HS-27A (cell line): ENCODE measurements around the gene C10orf67.
"Not testable (repeated sequence)": the region's sequence is repeated elsewhere in the genome, so short reads cannot be mapped to it uniquely, and the experiment has no call there.

Experiments
- DNase-seq: peaks from one replicate; pipeline ENCODE4 v3.0.0-alpha.2; 2012; ENCODE audit warnings: low read depth, missing footprints

The C10orf67 gene

DNA sequence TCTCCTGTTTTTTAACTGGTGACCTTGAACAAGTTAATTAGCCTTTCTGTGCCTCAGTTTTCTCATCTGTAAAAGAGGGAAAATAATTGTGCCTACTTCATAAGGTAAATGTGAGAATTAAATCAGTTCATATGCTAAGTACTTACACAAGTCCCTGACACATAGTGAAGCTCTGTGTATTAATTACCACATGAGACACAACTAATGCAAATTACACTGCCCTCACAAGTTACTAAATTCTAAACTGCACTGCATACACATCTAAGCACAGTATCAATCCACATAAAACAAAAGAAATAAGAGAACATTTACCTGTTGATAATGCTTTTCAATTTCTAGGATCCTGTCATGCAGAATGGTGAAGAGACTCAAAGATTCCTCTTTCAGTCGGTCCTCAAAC, 22.5 kb downstream of the C10orf67 start:
- no peak for DNase-seq

- DNase-seq, result no peak
Measured at GRCh38 chr10:23319835-23320234, 24.8 kb downstream of the C10orf67 start.

DNA sequence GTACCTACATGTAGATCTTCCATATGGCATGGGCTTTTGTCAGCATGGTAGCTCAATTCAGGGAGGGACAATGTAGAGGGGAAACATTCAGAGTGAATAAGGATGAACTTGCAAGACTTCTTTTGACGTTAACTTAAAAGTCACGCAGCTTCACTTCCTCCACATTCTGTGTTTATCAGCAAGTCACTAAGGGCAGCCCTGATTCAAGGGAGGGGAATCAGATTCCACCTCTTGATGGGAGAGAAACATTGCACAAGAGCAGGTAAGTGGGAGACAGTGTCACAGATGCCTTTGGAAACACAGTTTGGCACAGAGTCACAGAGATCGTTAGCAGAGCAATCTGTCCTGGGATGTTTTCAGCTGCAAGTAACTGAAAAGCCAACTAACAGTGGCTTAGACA, 26.2 kb downstream of the C10orf67 start:
- DNase-seq, result no peak

- DNase-seq, result no peak
Measured at GRCh38 chr10:23317416-23317815, 27.2 kb downstream of the C10orf67 start.

GRCh38 chr10:23316406-23316805, 28.2 kb downstream of the C10orf67 start:
- DNase-seq, result no peak

DNA sequence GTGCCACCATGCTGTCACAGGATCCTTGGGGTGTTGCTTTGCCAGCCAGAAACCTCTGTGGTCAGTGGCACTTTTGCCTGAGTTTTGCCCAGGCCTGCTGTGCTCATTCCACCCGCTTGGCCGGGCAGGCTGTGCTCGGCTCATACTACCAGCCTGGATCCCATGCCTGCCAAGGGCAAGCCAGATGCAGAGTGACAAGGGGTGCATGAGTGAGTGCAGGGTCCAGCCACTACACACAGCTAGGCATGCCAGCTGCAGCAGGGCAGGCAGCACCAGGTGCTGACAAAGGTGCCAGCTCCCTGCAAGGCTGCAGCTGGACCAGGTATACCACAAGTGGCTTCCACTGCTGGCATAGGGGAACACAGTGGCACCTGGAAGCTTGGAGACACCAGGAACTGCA, 28.6 kb downstream of the C10orf67 start:
- DNase-seq, result no peak

DNA sequence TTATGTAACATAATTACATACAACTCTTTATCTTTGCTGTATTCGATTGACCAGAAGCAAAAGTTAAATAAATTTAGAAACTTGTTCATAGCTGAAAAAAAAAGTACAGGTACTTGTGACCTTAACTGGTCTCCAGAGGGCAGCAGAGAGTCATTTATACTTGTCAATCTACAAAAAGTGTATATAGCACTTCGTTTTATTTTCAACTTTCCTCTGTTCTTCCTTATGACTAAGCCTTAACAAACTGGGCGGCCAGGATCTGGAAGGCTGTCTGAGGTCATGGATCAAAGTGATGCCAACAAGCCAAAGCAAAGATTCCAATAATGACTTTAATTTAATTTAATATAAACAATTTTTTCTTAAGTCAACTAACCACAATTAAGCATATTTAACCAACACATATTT, 29.8 kb downstream of the C10orf67 start:
- no peak for DNase-seq

DNA sequence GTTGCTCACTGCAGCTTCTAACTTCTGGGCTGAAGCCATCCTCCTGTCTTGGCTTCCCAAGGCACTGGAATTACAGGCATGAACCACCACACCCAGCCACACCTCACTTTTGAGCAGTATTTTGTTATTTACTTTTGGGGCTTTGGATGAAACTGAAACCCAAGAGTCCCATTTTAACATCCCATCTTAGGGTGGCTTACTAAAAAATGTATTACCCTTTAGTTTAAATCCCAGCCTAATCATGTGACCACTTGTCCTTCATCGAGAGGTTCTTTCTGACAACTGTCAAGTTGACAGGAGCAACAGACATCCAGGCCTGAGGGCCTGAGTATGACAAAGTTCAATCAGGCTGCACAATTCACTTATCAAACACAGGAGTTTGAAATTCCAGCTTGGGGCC, 33.6 kb downstream of the C10orf67 start:
- DNase-seq, result no peak

DNA sequence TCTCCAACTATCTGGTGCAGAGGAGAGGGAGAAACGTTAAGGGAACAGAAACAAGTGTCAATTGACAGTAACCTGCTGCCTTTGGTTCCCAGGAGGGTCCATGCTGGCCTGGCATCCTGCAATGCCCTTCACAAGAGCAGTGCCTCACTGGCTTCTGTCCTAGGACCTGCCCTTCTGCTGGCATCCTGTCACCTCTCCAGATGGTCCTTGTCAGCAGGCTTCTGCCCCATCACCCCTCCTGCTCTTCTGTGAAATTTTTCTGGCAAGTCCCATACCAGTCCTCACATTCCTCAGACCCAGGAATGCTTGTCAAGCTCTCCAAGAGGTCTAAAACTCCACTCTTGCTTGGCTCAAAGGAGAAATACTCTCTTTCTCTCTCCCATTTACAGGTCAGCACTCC, 34.2 kb downstream of the C10orf67 start:
- no peak for DNase-seq

GRCh38 chr10:23299961-23300360, 44.6 kb downstream of the C10orf67 start:
- not testable (repeated sequence) for DNase-seq

DNA sequence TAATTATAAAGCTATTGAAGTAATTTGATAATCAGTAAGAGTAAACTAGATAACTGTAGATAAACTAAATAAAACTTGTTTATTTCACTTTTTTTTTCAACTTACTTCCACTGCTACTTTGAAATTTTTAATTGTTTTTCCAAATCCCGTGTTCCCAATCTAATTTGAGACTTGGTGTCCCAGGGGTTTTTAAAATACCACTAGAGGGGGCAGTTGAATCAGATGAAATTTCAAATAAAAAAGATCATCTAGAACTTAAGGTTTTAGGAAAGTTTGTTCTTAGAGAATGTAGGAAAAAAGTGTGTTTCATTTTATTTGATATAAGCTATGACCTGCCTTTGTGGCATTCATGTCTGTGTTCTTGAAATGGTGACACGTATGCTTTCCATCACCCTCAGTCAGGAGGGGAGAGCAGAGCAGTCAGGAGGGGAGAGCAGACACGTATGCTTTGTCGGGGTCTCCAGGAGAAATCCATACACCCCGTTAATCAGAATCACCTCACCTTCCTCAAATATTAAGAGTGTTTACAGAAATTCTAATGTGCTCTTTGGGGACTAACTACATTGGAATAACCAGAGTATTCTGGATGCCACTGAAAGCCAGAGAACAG, 49.9 kb downstream of the C10orf67 start:
- no peak for DNase-seq

- DNase-seq, result no peak
Measured at GRCh38 chr10:23293973-23294590, 50.5 kb downstream of the C10orf67 start.

GRCh38 chr10:23293145-23293724, 51.4 kb downstream of the C10orf67 start:
- no peak for DNase-seq

- DNase-seq, result no peak
Measured at GRCh38 chr10:23291551-23292334, 52.9 kb downstream of the C10orf67 start.

GRCh38 chr10:23284674-23285335, 59.8 kb downstream of the C10orf67 start:
- DNase-seq, result no peak

DNA sequence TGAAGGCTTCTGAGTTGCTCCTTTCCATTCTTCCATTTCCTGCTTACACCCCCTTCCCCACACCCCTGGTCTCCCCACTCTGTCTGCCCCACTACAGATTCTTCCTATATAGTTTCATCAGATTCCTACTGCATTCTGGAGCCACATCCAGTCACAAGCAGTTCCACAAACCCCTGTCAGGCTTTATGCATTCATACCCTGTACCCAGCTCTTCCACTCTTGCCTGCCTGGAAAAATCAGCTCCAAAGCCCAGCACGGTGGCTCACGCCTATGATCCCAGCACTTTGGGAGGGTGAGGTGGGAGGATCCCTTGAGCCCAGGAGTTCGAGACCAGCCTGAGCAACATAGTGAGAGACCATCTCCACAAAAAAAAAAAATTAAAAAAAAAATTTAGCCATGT, 60.4 kb downstream of the C10orf67 start:
- no peak for DNase-seq

DNA sequence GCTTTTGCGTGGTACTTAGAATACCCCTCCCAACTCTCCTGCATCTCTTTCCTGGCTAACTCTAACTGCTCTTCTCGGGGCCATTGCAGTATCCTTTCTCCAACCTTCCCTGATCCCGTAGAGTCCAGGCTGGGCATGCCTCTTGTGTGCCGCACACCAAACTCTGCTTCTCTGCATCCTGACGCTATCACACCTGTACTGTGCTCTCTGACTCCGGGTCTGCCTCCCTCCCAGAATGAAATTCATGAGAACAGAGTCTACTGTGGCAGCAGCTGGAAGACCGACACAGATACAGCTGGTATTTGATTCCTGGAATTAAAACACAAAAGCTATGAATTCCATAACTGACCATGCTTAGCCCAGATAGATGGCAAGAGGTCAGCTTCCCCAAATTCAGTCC, 60.9 kb downstream of the C10orf67 start:
- DNase-seq, result no peak

DNA sequence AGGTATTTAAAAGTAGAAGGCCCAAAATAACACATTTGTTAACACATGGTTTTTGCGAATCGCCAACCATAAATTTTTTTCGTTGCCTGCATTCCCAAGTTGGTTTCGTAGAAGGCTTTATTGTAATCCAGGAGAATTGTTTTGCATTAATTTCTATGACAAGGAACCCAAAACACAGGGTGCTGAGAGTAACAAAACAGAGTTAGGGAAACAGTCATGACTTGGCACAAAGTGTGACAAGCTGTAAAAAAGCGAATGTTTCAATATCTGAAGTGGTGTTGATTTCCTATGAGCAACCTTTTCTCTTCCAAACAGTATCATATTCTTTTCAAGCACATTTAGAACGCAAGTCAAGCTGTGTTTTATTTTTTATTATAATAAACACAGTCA, 63.6 kb downstream of the C10orf67 start:
- DNase-seq, result no peak

DNA sequence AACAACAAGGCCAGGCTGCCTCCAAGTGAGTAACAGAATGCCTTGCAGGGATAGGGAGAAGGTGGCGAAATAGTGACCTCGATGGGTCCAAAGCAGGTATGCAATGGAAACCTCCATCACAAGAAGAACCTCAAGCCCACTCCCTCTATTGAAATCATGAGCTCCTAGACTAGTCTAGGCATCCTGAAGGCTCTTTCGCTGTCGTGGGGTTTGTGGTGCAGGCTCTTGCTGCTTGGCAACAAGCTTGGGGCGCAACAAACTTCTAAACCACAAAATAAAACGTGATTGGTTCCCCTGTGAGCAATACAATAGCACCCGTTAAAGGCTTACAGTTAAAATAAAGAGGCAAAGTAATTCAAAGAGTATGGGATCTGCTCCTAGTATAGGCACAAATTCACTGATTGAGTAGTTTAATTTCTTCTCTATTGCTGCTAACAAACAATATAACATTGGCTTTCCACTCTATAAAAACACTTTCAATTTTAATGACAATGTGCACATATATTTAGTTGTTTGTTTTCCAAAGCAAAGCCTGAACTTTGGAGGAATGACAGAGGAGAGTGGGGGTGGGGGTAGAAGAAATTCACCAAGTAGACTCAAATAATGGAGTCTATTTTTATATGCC, 64.1 kb downstream of the C10orf67 start:
- no peak for DNase-seq

DNA sequence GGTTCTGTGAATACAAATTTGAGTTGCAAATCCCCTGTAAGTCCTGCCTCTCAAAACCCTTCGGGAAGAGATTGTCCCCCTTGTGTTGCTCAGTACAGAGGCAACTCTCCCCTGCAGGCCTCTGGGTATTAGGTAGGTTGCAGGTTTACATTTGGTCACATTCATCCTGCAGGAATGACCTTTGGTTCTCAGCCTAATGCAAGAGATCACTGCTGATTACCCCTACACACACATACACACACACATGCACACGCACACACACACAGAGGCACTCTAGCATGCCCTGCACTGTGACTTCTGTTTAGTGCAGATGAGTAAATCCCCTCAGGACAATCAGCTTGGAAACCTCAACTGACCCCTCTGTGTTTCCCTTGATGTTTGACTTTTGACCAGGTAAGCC, 69.2 kb downstream of the C10orf67 start:
- no peak for DNase-seq

- DNase-seq, result not testable (repeated sequence)
Measured at GRCh38 chr10:23274179-23274578, 70.4 kb downstream of the C10orf67 start.

DNA sequence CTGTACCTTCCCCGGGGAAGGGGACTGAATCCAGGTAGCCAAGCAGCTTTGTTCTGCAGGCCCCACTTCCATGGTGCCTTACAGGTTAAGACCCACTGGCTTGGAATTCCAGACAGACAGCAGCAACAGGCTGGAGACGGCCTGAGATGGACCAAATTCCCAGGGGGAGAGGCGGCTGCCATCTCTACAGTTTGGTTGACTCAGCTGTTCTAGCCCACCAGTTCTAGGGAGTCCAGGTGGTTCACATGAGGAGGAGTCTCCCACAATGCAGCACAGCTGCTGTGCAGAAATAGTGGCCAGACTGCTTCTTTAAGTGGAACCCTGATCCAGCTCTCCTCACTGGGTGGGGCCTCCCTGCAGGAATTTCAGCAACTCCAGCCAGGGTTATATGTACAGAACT, 74.1 kb downstream of the C10orf67 start:
- DNase-seq, result no peak
